MM.1S (cell line): Measurements from ENCODE around the gene HAND2.

Experiments
- EZH2 ChIP-seq: fragments of 300-600 bp; sonication (generic); optimal IDR thresholded peaks from 2 replicates; pipeline ENCODE3; 2017; ENCODE audit warnings: low read depth, mild to moderate bottlenecking, antibody characterized with exemption, low read length, mixed read lengths
- EZH2phosphoT487 ChIP-seq: fragments of 300-600 bp; sonication (generic); IDR thresholded peaks from 2 replicates; pipeline ENCODE4 v1.6.1; 2018; ENCODE audit warnings: antibody characterized with exemption, low read length
- TF ChIP-seq, protein P1 (sequence below): fragments of 300-600 bp; sonication (generic); IDR thresholded peaks from 2 replicates; pipeline ENCODE4 v1.5.1; 2016; ENCODE audit warnings: antibody characterized with exemption, low read length, mixed read lengths

DNA sequence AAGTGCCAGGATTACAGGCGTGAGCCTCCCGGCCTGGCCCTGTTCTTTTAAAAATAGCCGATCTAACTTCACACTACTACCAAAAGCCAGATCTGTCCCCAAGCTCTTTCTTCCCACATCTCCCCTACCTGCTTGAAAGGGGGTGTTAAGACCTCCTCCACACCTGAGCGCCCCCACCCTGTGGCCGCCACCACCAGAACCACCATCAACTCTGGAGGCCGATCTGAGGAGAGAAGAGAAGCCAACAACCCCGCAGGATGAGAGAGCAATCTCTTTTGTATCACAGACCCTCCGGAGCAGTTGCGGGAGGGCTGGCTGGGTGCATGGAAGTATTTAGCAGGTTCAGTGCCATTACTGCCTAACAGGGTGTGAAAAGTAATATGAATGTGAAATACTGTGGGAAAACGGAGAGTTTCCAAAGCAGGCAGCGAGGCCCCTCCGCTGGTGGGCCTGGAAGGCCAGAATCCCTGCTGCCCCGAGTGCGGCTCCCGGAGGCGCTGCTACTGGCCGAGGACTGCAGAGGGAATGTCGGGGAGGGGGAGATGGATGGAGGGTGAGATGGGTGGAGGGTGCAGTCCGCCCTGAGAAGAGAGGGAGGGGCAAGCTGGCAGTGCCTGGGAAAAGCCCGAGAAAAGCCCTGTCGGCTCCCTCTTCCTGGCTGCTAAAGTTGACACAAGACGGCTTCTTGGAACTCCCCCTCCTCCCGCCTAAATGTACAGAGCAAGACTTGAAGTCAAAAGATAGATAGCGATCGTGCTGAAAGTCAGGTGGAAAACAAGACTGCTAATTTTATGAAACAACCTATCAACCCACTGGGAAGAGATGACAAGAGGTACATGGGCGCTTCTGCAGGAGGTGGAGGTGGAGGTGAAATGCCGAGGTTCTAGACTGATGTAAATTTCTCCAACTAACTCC, 22.3 kb downstream of the HAND2 start:
- no peak for TF ChIP-seq EZH2phosphoT487
- TF ChIP-seq EZH2 = no peak
- TF ChIP-seq, protein P1, sequence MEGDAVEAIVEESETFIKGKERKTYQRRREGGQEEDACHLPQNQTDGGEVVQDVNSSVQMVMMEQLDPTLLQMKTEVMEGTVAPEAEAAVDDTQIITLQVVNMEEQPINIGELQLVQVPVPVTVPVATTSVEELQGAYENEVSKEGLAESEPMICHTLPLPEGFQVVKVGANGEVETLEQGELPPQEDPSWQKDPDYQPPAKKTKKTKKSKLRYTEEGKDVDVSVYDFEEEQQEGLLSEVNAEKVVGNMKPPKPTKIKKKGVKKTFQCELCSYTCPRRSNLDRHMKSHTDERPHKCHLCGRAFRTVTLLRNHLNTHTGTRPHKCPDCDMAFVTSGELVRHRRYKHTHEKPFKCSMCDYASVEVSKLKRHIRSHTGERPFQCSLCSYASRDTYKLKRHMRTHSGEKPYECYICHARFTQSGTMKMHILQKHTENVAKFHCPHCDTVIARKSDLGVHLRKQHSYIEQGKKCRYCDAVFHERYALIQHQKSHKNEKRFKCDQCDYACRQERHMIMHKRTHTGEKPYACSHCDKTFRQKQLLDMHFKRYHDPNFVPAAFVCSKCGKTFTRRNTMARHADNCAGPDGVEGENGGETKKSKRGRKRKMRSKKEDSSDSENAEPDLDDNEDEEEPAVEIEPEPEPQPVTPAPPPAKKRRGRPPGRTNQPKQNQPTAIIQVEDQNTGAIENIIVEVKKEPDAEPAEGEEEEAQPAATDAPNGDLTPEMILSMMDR = no peak
